K562 (cell line): Measurements from ENCODE around the gene DNAJC12. TPM values are rescaled to one million over a fixed set of nuclear protein-coding genes. Genes with fewer than 3 reads are reported as not detected.
A peak's percentile ranks its signal among the peaks of the same experiment; 100 is the strongest.

ENCODE experiments used
- ADNP ChIP-seq: fragments of 200-800 bp; sonication (Bioruptor generic); IDR thresholded peaks from 2 replicates; pipeline ENCODE4 v1.6.1; 2016; ENCODE audit warnings: missing genetic modification characterization, missing compliant biosample characterization
- ARHGAP35 ChIP-seq: fragments of 450-650 bp; IDR thresholded peaks from 2 replicates; pipeline ENCODE4 v1.6.1; 2018; ENCODE audit not compliant: partially characterized antibody
- ATF1 ChIP-seq, 2 experiments: fragments of 450-650 bp in 1 of 2; IDR thresholded peaks; 2 replicates each; pipeline ENCODE4 v1.6.1; 2016; ENCODE audit warnings: missing compliant biosample characterization in 1 of 2, missing genetic modification characterization in 1 of 2
- ATF7 ChIP-seq: fragments of 450-650 bp; IDR thresholded peaks from 2 replicates; pipeline ENCODE4 v1.7.1; 2014; ENCODE audit warnings: mild to moderate bottlenecking, moderate library complexity
- BRD4 ChIP-seq: fragments of 200-600 bp; sonication (generic); IDR thresholded peaks from 2 replicates; pipeline ENCODE4 v1.6.1; 2017; ENCODE audit warnings: inconsistent platforms
- CBFA2T2 ChIP-seq: fragments of 450-650 bp; conservative IDR thresholded peaks from 2 replicates; pipeline ENCODE4 v1.6.1; 2017; ENCODE audit warnings: mild to moderate bottlenecking
- CTBP1 ChIP-seq: fragments of 450-650 bp; IDR thresholded peaks from 2 replicates; pipeline ENCODE4 v1.6.1; 2016; ENCODE audit warnings: borderline replicate concordance
- E2F3 ChIP-seq: fragments of 250-450 bp; sonication (Bioruptor Pico); IDR thresholded peaks from 2 replicates; pipeline ENCODE4 v1.4.0; 2020; ENCODE audit warnings: mild to moderate bottlenecking
- EGR1 ChIP-seq: fragments of 450-650 bp; conservative IDR thresholded peaks from 2 replicates; pipeline ENCODE4 v1.6.1; 2017; ENCODE audit warnings: mild to moderate bottlenecking
- ELF4 ChIP-seq: fragments of 450-650 bp; formaldehyde crosslinking; IDR thresholded peaks from 2 replicates; pipeline ENCODE4 v1.4.0; 2022; ENCODE audit warnings: missing genetic modification characterization
- ETV1 ChIP-seq: fragments of 450-650 bp; conservative IDR thresholded peaks from 2 replicates; pipeline ENCODE4 v1.6.1; 2016; ENCODE audit warnings: missing genetic modification characterization, control low read depth, low read depth, missing compliant biosample characterization
- FOS ChIP-seq: IDR thresholded peaks from 3 replicates; pipeline ENCODE4 v1.6.1; 2011; ENCODE audit not compliant: insufficient read length; ENCODE audit errors: extremely low read depth
- FOXJ3 ChIP-seq: sonication (generic); formaldehyde crosslinking; IDR thresholded peaks from 2 replicates; pipeline ENCODE4 v1.4.0; 2020; ENCODE audit warnings: mild to moderate bottlenecking, missing genetic modification reagents
- FOXM1 ChIP-seq, 2 experiments: fragments of 450-650 bp in 1 of 2; sonication (generic) in 1 of 2; formaldehyde crosslinking in 1 of 2; IDR thresholded peaks; 2 replicates each; pipeline versions ENCODE4 v1.6.1 to v1.9.0; 2017 to 2022; ENCODE audit warnings: low read depth in 2 of 2, mild to moderate bottlenecking in 2 of 2, missing genetic modification reagents in 1 of 2, moderate library complexity in 1 of 2
- KLF10 ChIP-seq: fragments of 250-450 bp; sonication (Bioruptor Pico); IDR thresholded peaks from 2 replicates; pipeline ENCODE4 v1.6.1; 2021; ENCODE audit warnings: matching md5 sums
- MAFF ChIP-seq: IDR thresholded peaks from 2 replicates; pipeline ENCODE4 v1.6.1; 2012; ENCODE audit warnings: low read length, improper control_type of control experiment
- MTF1 ChIP-seq: fragments of 250-450 bp; sonication (Bioruptor Pico); IDR thresholded peaks from 2 replicates; pipeline ENCODE4 v1.9.0; 2021; ENCODE audit warnings: moderate library complexity, mild to moderate bottlenecking, inconsistent platforms, borderline replicate concordance
- SIRT6 ChIP-seq: IDR thresholded peaks from one replicate; pipeline ENCODE4 v1.6.1; 2012; ENCODE audit warnings: low read depth, mild to moderate bottlenecking, control low read depth, inconsistent platforms, low read length, moderate library complexity
- SLC30A9 ChIP-seq: fragments of 250-450 bp; sonication (Bioruptor Pico); IDR thresholded peaks from 2 replicates; pipeline ENCODE4 v1.8.0; 2022; ENCODE audit warnings: mild to moderate bottlenecking, moderate library complexity
- TCF7 ChIP-seq: sonication (generic); IDR thresholded peaks from 2 replicates; pipeline ENCODE4 v1.6.1; 2016; ENCODE audit warnings: antibody characterized with exemption, borderline replicate concordance
- TEAD1 ChIP-seq, 2 experiments: fragments of 450-650 bp in 1 of 2; sonication (generic) in 1 of 2; formaldehyde crosslinking; IDR thresholded peaks; 2 replicates each; pipeline versions ENCODE4 v1.4.0 to v1.8.0; 2020 to 2022; ENCODE audit warnings: mild to moderate bottlenecking in 2 of 2, missing genetic modification reagents in 1 of 2
- ZBED1 ChIP-seq: IDR thresholded peaks from 2 replicates; pipeline ENCODE4 v1.6.1; 2014
- ZBTB9 ChIP-seq: fragments of 450-650 bp; formaldehyde crosslinking; IDR thresholded peaks from 2 replicates; pipeline ENCODE4 v1.4.0; 2020; ENCODE audit warnings: mild to moderate bottlenecking, moderate library complexity
- ZNF12 ChIP-seq: sonication (generic); formaldehyde crosslinking; IDR thresholded peaks from 2 replicates; pipeline ENCODE4 v1.4.0; 2020; ENCODE audit warnings: mild to moderate bottlenecking, missing genetic modification reagents
- ZNF121 ChIP-seq: sonication (generic); formaldehyde crosslinking; conservative IDR thresholded peaks from 2 replicates; pipeline ENCODE4 v1.8.0; 2022; ENCODE audit warnings: missing genetic modification reagents
- ZNF217 ChIP-seq: sonication (generic); formaldehyde crosslinking; IDR thresholded peaks from 2 replicates; pipeline ENCODE4 v1.8.0; 2022; ENCODE audit warnings: mild to moderate bottlenecking, missing genetic modification reagents
- ZNF639 ChIP-seq, 2 experiments: fragments of 200-800 bp in 1 of 2; sonication (Bioruptor generic) in 1 of 2; sonication (generic) in 1 of 2; formaldehyde crosslinking in 1 of 2; IDR thresholded peaks in 1 of 2; conservative IDR thresholded peaks in 1 of 2; 2 replicates each; pipeline versions ENCODE4 v1.5.0 to v1.6.1; 2016 to 2020; ENCODE audit warnings: missing compliant biosample characterization in 1 of 2, missing genetic modification characterization in 1 of 2, missing genetic modification reagents in 1 of 2
- polyA plus RNA-seq, 8 experiments: library from polyadenylated mRNA; depleted of rRNA in 4 of 8; stranded (reverse) in 5 of 8; unstranded in 3 of 8; fragments of >200 nt; fragmentation: Nextera tagmentation in 2 of 8; fragmentation: Illumina TruSeq in 1 of 8; extraction: Ambion mirVana in 2 of 8; extraction: Trizol in 1 of 8; gene quantifications; 2 replicates each; pipeline versions ENCODE4 v1.2.1 to v1.2.3, GENCODE V29; 2011 to 2014; ENCODE audit warnings: inconsistent platforms in 1 of 8, missing spikeins in 1 of 8
- total RNA-seq, 7 experiments: library from RNA; depleted of rRNA in 6 of 7; stranded (reverse); fragments of >200 nt in 6 of 7; fragmentation: Illumina TruSeq in 2 of 7; extraction: Trizol in 2 of 7; gene quantifications; 2 replicates each; pipeline versions ENCODE4 v1.2.1 to v1.2.3, GENCODE V29; 2011 to 2021; ENCODE audit warnings: low replicate concordance in 1 of 7

DNAJC12 gene
- total and polyA plus RNA-seq, 9 of the 15 experiments (the other 6 are each of a cell fraction or from before 2014, with no cell fraction given) = 7.4 to 95.9 (median 68.5) TPM

- TF ChIP-seq ADNP (peak; percentile 0; the same call in 1 of the 2 replicates), ZBED1 (0 out of 2 replicates have a peak, but pooled peaks have one; percentile 49), TCF7 (peak; percentile 79; the same call in 1 of the 2 replicates), SLC30A9 (CRISPR knock-in tag) (no peak), ZNF12 (CRISPR knock-in tag) (peak; percentile 76; the same call in 1 of the 2 replicates), ZNF217 (CRISPR knock-in tag) (no peak), CTBP1 (peak; percentile 85), ATF7 (peak; percentile 83), ZNF639 (CRISPR knock-in tag; conservative IDR thresholded peaks at IDR 0.05 in 1 of 2, IDR thresholded peaks at IDR 0.05 in 1 of 2) (no peak), ZBTB9 (CRISPR knock-in tag) (0 out of 2 replicates have a peak, but pooled peaks have one; percentile 55), FOXM1 (IDR thresholded peaks at IDR 0.05; ENCODE audit: low read depth) (peak; percentile 39; the same call in 1 of the 2 replicates), FOXM1 (CRISPR knock-in tag; IDR thresholded peaks at IDR 0.05; ENCODE audit: low read depth) (no peak), ETV1 (tag) (peak; percentile 71), FOS (peak; percentile 32), BRD4 (peak; percentile 99), ELF4 (CRISPR knock-in tag) (0 out of 2 replicates have a peak, but pooled peaks have one; percentile 49), ATF1 (CRISPR knock-in tag; IDR thresholded peaks at IDR 0.05) (no peak), ATF1 (tag; IDR thresholded peaks at IDR 0.05) (peak; percentile 91), ZNF121 (CRISPR knock-in tag) (0 out of 2 replicates have a peak, but pooled peaks have one; percentile 6), FOXJ3 (CRISPR knock-in tag) (no peak), KLF10 (CRISPR knock-in tag) (no peak), TEAD1 (CRISPR knock-in tag; IDR thresholded peaks at IDR 0.05) (peak; percentile 63 to 73; a peak in 3 of 4 replicates), MAFF (peak; percentile 9; the same call in 1 of the 2 replicates), MTF1 (0 out of 2 replicates have a peak, but pooled peaks have one; percentile 21), CBFA2T2 (no peak), SIRT6 (no peak), ARHGAP35 (no peak), E2F3 (CRISPR knock-in tag) (peak; percentile 89), EGR1 (peak; percentile 26; the same call in 1 of the 2 replicates)
These were observed 73.8 kb downstream of the DNAJC12 start (continued) for GRCh38 chr10:67764012-67764822.
